ENCODE results near the gene BPIFB2.
"Not testable (repeated sequence)": the region's sequence is repeated elsewhere in the genome, so short reads cannot be mapped to it uniquely, and the experiment has no call there.

Gene BPIFB2

DNA sequence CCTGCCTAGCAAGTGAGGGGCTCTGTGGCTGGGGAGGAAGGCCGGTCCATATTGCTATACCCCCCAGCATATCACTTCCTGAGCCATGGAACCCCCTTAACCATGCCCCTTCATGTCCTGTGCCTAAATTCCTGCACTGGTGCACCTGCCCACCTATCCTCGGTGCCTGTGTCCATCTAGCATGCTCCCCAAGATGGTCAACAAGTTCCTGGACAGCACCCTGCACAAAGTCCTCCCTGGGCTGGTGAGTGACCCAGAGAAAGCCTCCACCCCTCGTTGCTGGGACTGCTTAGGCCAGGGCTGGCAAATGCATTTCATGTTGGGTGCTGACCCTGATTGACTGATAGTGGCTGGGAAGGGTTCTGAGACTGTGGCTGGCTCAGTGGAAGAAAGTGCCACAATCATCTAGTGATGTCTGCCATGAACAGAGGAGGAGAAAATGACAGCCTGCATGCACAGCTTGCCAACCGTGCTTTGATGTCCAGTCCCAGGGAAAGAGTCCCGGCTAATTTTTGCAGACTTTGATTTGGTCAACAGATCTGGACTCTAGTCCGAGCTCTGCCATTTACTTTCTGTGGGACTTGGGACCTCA lies 27.5 kb downstream of the BPIFB2 start:
- H3K4me3 ChIP-seq (ENCODE audit: low read depth, low read length), result no peak overlapping the region

DNA sequence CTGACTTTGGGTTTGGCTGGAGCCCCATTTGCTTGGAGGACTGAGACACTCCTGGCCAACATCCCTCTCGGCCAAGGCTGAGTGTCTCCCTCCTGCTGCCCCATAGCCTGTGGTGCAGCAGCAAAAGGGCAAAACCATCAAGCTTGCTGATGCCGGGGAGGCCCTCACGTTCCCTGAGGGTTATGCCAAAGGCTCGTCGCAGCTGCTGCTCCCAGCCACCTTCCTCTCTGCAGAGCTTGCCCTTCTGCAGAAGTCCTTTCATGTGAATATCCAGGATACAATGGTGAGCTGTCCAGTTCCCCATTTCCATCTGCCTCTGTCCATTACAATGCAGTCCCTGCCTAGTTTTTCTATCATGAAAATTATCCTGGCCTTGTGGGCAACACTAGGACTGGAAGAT lies 30.0 kb downstream of the BPIFB2 start:
- H3K4me3 ChIP-seq (ENCODE audit: low read depth, low read length), result no peak overlapping the region

DNA sequence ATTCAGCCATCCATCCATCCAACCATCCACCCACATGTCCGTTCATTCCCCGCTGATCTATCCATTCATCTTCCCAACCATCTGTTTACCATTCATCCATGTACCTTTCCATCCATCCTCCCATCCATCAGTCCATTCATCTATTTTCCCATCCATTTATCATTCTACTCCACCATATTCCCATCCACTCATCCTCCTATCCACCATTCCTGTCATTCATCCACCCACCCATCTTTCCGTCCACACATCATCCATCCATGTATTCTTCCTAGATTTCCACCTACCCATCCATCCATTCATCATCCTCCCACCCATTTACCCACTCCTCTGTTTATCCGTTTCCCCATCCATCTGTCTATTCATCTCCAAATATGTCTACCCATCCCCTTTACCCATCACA lies 30.7 kb downstream of the BPIFB2 start:
- H3K4me3 ChIP-seq (ENCODE audit: low read depth, low read length), result no peak overlapping the region

DNA sequence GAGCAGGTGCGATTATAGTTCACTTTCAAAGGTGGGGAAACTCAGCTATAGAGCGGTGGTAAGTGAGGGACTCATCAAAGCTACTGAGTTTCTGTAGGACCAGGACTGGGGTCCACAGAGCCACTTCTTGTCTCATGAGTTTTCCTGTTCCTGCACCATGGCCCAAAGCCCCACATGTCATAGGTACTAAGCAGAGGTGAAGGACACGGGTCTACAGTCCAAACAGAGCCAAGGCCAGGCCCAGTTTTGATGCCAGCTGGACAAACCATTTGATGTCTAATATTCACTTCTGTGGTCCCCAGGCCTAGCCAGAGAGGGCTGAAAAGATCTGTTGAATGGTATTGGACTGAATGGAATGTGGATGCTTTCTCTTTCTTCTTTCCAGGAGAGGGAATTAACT lies 34.9 kb downstream of the BPIFB2 start:
- no peak overlapping the region for H3K4me3 ChIP-seq (ENCODE audit: low read depth, low read length)

DNA sequence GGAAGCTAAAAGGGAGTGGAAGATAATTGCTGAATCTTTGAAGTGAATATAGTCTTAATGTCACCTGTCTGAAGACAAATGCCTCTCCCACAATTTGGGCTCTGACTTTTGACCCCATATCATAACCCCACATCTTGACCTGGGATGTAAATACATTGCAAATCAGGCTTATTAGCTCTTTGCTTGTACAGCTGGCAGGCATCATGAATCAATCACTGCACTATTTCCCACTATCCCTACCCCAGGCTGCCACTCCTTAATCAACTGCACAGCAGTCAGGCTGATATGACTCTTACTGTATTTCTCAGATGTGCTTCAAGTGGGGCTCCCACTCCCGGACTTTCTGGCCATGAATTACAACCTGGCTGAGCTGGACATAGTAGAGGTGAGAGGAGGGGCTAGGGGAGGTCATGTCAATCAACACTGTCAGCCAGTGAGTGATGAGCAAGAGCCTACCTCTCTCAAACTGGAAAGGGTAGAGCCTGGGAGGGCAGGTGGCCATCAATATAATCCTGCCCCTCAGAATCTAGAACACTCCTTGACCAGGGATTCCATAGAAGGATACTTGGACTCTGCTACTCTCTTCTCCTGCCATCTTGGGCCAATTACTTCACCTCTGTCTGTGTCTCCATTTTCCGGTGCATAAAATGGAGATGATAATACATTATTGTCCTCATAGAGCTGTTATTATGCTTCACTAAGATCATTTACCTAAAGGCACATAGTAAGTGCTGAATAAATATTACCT lies 35.7 kb downstream of the BPIFB2 start:
- H3K4me3 ChIP-seq (ENCODE audit: low read depth, low read length), result no peak overlapping the region

DNA sequence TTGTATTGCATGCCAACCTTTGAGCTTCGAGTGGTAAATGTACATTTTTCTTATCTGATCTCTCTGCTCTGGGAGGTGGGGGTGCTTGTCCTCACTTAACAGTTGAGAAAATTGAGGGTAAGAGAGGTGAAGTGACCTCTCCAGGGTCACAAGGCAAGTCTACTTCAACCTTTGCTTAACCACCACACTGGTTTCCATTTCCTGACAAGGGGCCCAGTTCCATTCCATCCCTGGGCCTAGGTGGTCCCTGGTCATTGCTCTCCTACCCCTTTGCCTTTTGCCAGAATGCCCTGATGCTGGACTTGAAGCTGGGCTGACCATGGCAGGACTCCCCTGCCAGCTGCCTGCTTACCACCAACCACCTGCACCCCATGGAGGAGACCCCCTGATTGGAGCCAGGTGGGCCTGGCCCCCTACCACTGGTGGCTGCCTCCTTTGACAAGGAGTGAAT lies 36.3 kb downstream of the BPIFB2 start:
- H3K4me3 ChIP-seq (ENCODE audit: low read depth, low read length), result no peak overlapping the region

DNA sequence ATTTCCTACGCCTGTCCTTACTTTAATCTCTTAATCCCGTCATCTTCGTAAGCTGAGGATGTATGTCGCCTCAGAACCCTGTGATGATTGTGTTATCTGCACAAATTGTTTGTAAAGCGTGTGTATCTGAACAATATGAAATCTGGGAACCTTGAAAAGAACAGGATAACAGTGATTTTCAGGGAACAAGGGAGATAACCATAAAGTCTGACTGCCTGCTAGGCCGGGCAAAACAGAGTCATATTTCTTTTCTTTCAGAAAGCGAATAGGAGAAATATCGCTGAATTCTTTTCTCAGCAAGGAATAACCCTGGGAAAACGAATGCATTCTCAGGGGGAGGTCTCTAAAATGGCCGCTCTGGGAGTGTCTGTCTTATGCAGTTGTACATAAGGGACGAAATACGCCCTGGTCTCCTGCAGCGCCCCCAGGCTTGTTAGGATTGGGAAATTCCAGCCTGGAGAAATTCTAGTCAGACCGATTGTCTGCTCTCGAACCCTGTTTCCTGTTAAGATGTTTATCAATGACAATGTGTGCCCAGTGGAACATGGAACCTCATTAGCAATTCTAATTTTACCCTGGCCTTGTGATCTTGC lies 37.7 kb downstream of the BPIFB2 start:
- not testable (repeated sequence) for H3K4me3 ChIP-seq (ENCODE audit: low read depth, low read length)

DNA sequence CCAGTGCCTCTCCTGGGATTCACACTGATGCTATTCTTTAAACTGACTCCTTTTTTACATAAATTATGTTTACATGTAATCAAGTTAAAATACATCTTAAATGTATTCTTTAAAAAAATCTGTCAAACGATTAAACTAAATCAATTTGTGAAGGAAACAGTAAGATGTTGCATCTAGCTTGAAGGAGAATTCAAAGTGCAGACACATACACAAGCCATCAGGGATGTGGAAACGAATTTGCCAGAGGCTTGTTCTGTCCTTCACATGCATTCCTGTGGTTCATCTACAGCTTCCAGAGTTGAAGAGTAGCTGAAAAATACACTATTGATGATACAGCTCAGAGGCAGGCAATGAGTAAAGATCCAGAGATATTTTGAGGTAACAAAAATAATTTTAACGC lies 38.9 kb downstream of the BPIFB2 start:
- no peak overlapping the region for H3K4me3 ChIP-seq (ENCODE audit: low read depth, low read length)

DNA sequence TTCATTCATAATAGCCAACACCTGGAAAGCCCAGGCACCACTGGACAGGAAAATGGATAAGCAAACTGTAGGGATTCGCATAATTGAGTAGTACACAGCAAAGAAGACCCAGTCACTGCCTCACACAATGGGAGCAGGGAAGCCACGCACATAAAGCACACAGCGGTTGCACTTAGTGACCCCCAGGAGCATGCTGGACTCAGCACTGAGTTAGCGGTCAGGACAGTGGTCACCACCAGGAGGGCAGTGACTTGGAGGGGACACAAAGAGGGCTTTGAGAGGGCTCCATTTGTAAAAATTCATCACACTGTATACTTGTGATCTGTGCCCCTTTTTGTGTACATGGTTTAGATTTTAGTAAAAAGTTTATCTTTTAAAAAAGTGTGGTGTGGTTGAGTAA lies 43.8 kb downstream of the BPIFB2 start:
- H3K4me3 ChIP-seq (ENCODE audit: low read depth, low read length), result no peak overlapping the region

DNA sequence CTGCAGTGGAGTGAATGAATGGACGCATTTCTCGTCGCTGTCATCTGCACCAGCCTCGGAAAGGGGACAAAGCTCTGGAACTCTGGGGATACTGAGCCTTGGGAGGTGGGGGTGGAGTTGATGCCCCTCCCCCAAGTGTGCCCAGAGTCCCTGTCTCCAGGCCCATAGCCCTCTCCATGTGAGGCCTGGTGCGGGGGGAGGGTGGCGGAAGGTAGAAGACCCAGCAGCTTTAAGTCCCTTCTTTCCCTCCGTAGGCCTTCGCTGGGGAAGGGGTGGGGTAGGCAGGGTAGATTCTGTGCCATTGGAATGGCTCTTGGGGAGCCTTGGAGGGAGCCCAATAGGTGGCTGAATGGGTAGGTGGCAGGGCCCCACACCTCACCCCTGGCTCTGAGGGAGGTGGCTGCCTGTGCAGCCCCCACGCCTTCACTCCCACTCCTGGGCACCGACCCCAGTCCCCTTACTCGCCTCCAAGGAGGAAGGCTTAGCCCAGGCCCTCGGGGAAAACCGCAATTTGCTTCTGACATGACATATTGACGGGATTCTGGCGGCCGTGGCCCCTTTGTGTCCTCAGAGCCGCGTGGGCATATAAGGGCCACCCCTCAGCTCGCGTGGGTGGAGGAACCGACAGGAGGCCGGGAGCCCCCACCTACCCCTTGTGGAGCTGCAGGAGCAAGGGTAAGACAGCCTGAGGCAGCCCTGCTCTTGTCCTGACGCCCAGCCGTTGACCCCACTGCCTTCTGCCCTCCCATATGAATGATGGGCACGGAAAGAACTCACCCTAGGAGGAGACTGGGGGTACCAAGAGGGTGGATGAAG lies 46.0 kb downstream of the BPIFB2 start, which contains the start of gene BPIFB3:
BPIFB3 (plus strand) TSS at position 613 of the 816 bp plus-strand sequence. CDS start 1,533 bp downstream, outside the sequence.
- H3K4me3 ChIP-seq (ENCODE audit: low read depth, low read length), result no peak within 1 kb of the TSS

DNA sequence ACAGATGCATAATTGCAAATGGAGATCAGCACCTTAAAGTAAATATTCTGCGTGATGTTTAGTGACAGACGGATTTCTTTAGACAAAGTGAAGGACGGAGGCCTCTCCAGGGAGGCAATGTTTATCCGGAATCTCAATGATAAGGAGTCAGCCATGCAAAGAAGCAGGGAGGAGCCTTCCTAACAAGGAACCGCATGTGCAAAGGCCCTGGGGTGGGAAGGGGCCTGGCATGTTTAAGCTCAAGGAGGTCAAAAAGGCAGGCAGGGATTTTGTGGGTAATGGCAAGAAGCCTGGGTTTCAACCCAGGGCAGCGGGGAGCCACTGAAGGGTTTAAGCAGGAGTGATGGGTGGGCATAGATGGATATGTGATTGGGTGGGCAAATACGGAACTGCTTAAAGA lies 46.9 kb downstream of the BPIFB2 start:
- no peak overlapping the region for H3K4me3 ChIP-seq (ENCODE audit: low read depth, low read length)

DNA sequence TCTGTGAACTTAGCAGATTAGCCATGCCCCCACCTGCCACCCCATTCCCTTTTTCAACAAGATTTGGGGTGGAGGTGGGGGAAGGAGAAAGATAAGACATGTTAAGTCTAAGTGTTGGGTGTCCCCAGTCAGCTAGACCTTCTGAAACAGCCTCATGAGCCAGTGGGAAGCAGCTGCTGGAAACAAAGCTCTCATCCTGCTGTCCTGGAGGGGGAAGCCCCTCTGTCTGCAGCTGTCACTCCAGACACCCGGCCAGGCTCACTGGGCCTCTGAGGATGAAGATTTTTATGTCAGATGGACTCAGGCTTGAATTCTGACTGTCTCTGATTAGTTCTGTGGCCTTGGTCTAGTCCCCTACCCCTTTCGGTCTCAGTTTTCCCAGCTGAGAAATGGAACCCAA lies 47.3 kb downstream of the BPIFB2 start:
- no peak overlapping the region for H3K4me3 ChIP-seq (ENCODE audit: low read depth, low read length)

DNA sequence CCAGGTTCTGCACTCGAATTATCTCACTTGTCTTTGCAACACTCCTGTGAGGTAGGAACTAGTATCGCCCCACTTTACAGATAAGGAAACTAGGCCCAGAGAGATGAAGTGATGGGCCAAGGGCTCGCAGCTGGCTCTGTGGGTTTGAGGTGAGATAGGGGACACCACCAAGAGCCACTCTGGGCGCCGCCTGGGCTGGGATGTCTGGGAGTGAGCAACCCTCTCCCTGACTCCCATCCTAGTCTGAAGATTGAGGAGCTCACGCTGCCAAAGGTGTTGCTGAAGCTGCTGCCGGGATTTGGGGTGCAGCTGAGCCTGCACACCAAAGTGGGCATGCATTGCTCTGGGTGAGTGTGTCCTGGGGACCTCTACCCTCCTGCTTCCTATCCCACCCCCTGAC lies 51.6 kb downstream of the BPIFB2 start:
- no peak overlapping the region for H3K4me3 ChIP-seq (ENCODE audit: low read depth, low read length)

DNA sequence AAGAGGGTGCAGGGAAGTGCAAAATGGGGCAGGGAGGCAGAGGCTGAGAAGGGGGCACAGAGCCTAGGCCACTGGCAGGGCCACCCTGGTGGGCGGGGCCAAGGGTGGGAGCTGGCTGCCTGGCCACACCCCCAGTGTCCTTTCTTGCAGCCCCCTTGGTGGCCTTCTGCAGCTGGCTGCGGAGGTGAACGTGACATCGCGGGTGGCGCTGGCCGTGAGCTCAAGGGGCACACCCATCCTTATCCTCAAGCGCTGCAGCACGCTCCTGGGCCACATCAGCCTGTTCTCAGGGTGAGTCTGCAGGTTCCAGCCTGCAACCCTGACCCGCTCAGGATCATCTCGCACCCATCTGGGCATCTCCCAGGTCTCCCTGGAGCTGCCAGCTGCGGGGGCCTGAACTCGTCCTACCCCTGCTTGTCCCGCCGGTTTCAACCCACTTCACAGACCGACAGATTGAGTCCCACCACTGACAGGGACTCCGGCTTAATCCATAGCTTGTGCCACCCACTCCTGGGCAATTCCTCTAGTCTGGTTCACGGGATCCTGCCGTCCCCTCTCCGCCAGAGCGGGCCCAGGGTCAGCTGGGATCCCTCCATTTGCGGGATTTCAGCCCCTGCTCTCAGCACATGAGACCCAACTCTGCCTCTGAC lies 52.4 kb downstream of the BPIFB2 start:
- no peak overlapping the region for H3K4me3 ChIP-seq (ENCODE audit: low read depth, low read length)

DNA sequence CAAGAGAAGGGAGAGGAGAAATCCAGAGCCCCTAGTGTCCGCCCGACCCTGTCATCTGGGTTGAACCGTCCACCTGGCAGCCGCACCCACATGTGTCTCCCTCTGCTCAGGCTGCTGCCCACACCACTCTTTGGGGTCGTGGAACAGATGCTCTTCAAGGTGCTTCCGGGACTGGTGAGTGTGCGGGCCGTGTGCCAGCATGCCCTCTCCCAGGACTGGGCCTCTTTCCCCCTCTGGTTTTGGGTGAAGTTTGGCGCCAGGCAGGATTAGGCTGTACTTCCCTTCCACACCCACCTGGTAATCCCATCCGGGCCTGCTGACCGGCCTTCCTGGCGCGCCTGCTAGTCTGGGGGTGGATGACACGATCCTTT lies 54.1 kb downstream of the BPIFB2 start:
- no peak overlapping the region for H3K4me3 ChIP-seq (ENCODE audit: low read depth, low read length)

DNA sequence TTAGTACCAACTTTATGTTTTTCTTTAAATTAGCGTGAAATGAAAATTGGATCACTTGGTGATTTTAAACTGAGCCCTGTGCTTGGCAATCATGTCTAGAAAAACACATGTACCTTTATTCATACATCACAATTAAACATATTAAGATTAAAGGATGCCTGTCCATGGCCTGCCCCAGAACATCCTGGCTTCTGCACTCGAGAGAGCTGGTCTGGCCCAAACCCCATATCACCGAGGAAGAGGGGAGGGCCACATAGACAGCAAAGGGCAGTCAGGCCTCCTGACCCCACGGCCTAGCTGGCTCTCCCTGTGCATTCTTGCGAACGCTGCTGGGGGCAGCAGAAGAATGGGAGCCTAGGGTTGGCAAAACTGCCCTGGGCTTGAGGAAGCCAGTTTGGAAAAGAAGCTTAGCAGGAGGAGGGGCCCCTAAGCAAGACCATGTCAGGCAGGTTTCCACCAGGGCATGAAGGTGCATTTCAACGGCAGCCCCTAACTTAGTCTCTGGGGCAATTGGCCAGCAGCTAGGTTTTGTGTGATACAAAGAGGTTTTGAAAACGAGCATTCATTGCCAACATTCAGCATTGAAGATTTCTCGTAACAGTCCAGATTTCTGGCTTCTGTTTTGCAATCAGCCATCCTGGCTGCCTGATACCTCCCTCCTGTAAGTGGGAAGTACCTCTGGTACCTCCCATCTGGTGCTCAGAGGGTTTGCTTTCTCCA lies 54.8 kb downstream of the BPIFB2 start:
- no peak overlapping the region for H3K4me3 ChIP-seq (ENCODE audit: low read depth, low read length)

DNA sequence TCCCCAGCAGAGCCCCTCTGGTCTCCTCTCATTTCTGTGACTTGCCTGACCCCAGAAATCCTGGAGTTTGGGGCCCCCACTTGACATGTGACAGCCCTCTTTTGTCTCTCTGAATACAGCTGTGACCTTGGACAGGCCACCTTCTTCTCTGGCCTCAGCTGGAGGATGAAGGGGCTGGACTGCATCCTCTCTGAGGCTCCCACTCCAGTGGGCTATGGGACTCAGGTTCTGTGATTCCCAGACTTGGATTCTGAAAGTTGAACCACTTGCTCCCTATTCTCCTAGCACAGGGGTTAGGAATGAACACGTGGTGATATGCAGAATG lies 55.3 kb downstream of the BPIFB2 start:
- no peak overlapping the region for H3K4me3 ChIP-seq (ENCODE audit: low read depth, low read length)

DNA sequence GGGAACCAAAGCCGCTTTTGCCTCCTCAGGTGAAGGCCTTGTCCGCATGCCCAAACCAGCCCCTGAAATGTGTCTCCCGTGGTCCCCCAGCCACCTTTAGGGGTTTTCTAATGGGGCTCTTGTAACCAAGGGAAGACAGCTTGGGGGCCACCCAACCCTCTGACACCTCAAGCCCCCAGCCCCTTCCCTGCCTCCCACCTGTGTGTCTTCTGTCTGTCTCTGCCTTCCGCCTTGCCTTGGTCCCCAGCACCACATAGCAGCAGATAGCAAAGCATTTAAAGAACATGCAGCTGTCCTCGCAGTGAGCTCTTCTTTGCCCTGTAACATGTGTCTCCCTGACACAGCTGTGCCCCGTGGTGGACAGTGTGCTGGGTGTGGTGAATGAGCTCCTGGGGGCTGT lies 55.8 kb downstream of the BPIFB2 start:
- no peak overlapping the region for H3K4me3 ChIP-seq (ENCODE audit: low read depth, low read length)

DNA sequence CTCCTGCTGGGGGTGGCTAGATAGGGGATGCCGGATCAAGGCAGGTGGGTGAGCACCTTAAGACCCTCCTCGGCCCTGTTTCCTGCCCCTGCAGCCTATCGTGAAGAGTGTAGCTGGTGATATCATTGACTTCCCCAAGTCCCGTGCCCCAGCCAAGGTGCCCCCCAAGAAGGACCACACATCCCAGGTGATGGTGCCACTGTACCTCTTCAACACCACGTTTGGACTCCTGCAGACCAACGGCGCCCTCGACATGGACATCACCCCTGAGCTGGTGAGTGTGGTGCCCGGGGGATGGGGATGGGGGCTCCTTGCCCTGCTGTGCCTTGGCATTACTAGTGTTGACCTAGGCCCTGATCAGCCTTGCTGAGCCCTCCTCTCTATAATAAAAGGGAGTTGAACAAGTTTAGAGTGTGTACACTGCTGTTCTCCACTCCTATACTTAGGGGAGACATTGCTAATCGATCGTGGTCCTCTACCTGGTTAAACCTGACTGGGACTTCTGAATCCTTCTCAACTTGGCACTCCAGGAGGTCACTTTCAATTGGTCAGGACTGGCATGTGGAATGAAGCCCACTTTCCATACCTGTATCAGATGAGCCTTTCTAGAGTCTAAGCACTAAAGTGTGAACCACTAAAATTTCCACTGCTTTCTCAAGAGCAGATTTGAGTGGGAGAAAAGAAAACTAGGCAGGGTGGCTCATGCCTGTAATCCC lies 57.2 kb downstream of the BPIFB2 start:
- no peak overlapping the region for H3K4me3 ChIP-seq (ENCODE audit: low read depth, low read length)

DNA sequence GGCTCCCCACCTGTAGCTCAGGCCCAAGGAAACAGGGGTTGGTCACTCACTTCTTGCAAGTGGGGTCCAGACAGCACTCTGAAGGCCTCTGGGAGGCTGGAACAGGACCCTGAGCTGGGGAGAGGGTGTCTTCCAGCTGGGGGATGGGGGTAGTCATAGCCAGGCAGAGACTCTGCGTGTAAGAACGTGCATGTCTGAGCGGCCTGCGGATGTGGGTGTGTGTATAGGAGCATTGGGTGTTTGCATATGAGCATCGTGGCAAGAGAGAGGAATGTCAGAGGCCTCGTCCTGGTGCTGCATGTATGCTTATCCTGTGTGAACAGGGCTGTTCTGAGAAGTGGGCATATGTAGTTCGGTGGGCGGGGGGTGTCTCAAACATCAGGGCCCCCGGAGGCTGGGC lies 58.3 kb downstream of the BPIFB2 start:
- no peak overlapping the region for H3K4me3 ChIP-seq (ENCODE audit: low read depth, low read length)

All from iPS-11a (cell line).